H9 (cell line): ENCODE measurements around the gene CST9L. TPM values are rescaled to one million over a fixed set of nuclear protein-coding genes. Genes with fewer than 3 reads are reported as not detected.

Experiments used
- DNase-seq: peaks from one replicate; pipeline ENCODE4 v3.0.0-alpha.2; 2017
- H2AFZ ChIP-seq: one replicate; pipeline ENCODE4 v1.6.1; 2013; ENCODE audit warnings: mild to moderate bottlenecking, low read length, control low read depth, moderate library complexity
- H2AK5ac ChIP-seq: 2 replicates; pipeline ENCODE4 v1.6.1; 2013; ENCODE audit warnings: low read length, control low read depth, mixed read lengths; ENCODE audit not compliant: insufficient read length
- H2BK120ac ChIP-seq: one replicate; pipeline ENCODE4 v1.6.1; 2013; ENCODE audit warnings: low read depth, mild to moderate bottlenecking, low read length, control low read depth, inconsistent platforms; ENCODE audit not compliant: poor library complexity, severe bottlenecking
- H2BK12ac ChIP-seq: 2 replicates; pipeline ENCODE4 v1.6.1; 2013; ENCODE audit warnings: low read length, control low read depth, mixed read lengths, low read depth; ENCODE audit not compliant: insufficient read length
- H2BK15ac ChIP-seq: 2 replicates; pipeline ENCODE4 v1.6.1; 2013; ENCODE audit warnings: low read depth, low read length, control low read depth
- H2BK20ac ChIP-seq: one replicate; pipeline ENCODE4 v1.6.1; 2013; ENCODE audit warnings: low read depth, mild to moderate bottlenecking, low read length, control low read depth, inconsistent platforms; ENCODE audit not compliant: poor library complexity, severe bottlenecking
- H2BK5ac ChIP-seq: 2 replicates; pipeline ENCODE4 v1.6.1; 2013; ENCODE audit warnings: low read length, control low read depth, mixed read lengths; ENCODE audit not compliant: insufficient read length
- H3K14ac ChIP-seq: 2 replicates; pipeline ENCODE4 v1.6.1; 2013; ENCODE audit warnings: low read length, control low read depth; ENCODE audit not compliant: insufficient read depth
- H3K18ac ChIP-seq: 2 replicates; pipeline ENCODE4 v1.6.1; 2013; ENCODE audit warnings: low read depth, mild to moderate bottlenecking, mixed read lengths, low read length, control low read depth; ENCODE audit not compliant: insufficient read length
- H3K23ac ChIP-seq: 2 replicates; pipeline ENCODE4 v1.6.1; 2013; ENCODE audit warnings: low read length, control low read depth, mixed read lengths, low read depth; ENCODE audit not compliant: insufficient read length
- H3K23me2 ChIP-seq: 2 replicates; pipeline ENCODE4 v1.6.1; 2013; ENCODE audit warnings: low read depth, mild to moderate bottlenecking, mixed read lengths, low read length, control low read depth; ENCODE audit not compliant: insufficient read length, poor library complexity, severe bottlenecking
- H3K27ac ChIP-seq: 2 replicates; pipeline ENCODE4 v1.5.1; 2013; ENCODE audit warnings: low read length, control low read depth, mixed read lengths, low read depth; ENCODE audit not compliant: insufficient read length
- H3K27me3 ChIP-seq: 2 replicates; pipeline ENCODE4 v1.6.1; 2013; ENCODE audit warnings: low read length, control low read depth, inconsistent platforms; ENCODE audit not compliant: insufficient read depth
- H3K4ac ChIP-seq: 2 replicates; pipeline ENCODE4 v1.6.1; 2013; ENCODE audit warnings: low read depth, mild to moderate bottlenecking, control low read depth, inconsistent platforms, low read length, moderate library complexity
- H3K4me1 ChIP-seq: 2 replicates; pipeline ENCODE4 v1.6.1; 2013; ENCODE audit warnings: low read length, control low read depth, inconsistent platforms; ENCODE audit not compliant: insufficient read depth
- H3K4me2 ChIP-seq: 2 replicates; pipeline ENCODE4 v1.6.1; 2013; ENCODE audit warnings: low read length, control low read depth, mixed read lengths; ENCODE audit not compliant: insufficient read length, insufficient read depth
- H3K56ac ChIP-seq: 2 replicates; pipeline ENCODE4 v1.6.1; 2013; ENCODE audit warnings: low read depth, mild to moderate bottlenecking, mixed read lengths, low read length, control low read depth; ENCODE audit not compliant: insufficient read length
- H3K79me1 ChIP-seq: 2 replicates; pipeline ENCODE4 v1.6.1; 2013; ENCODE audit warnings: low read depth, mild to moderate bottlenecking, moderate library complexity, low read length, control low read depth, inconsistent platforms; ENCODE audit not compliant: insufficient read depth, poor library complexity, severe bottlenecking
- H3K79me2 ChIP-seq: 2 replicates; pipeline ENCODE4 v1.6.1; 2013; ENCODE audit warnings: low read length, control low read depth, inconsistent platforms; ENCODE audit not compliant: insufficient read depth
- H3K9ac ChIP-seq: 2 replicates; pipeline ENCODE4 v1.6.1; 2013; ENCODE audit warnings: low read length, control low read depth, mixed read lengths; ENCODE audit not compliant: insufficient read length; ENCODE audit errors: extremely low read depth
- H3K9me3 ChIP-seq: one replicate; pipeline ENCODE4 v1.6.1; 2013; ENCODE audit warnings: low read depth, low read length, inconsistent platforms; ENCODE audit not compliant: control insufficient read depth
- H3T11ph ChIP-seq: one replicate; pipeline ENCODE4 v1.6.1; 2013; ENCODE audit warnings: mild to moderate bottlenecking, low read length, control low read depth, inconsistent platforms
- H4K20me1 ChIP-seq: one replicate; pipeline ENCODE4 v1.6.1; 2013; ENCODE audit not compliant: control insufficient read depth, insufficient read length, insufficient read depth
- H4K5ac ChIP-seq: 2 replicates; pipeline ENCODE4 v1.6.1; 2013; ENCODE audit warnings: low read depth, mild to moderate bottlenecking, mixed read lengths, low read length, control low read depth; ENCODE audit not compliant: insufficient read length
- H4K8ac ChIP-seq: replicated peaks from 2 replicates; pipeline ENCODE4 v1.6.1; 2013; ENCODE audit warnings: low read length, control low read depth, mixed read lengths, low read depth; ENCODE audit not compliant: insufficient read length
- H4K91ac ChIP-seq: 2 replicates; pipeline ENCODE4 v1.6.1; 2013; ENCODE audit warnings: low read depth, mild to moderate bottlenecking, moderate library complexity, mixed read lengths, low read length, control low read depth; ENCODE audit not compliant: insufficient read length
- H3K27ac Mint-ChIP-seq, 3 experiments: 2 replicates in 2 of 3; 3 replicates in 1 of 3; pipeline ENCODE4 v1.8.0; 2020 to 2021; ENCODE audit warnings: mixed read lengths in 3 of 3, mild to moderate bottlenecking in 1 of 3, moderate library complexity in 1 of 3
- H3K27me3 Mint-ChIP-seq: 2 replicates; pipeline ENCODE4 v1.8.0; 2021; ENCODE audit warnings: low read depth, mild to moderate bottlenecking, moderate library complexity, mixed read lengths
- H3K36me3 Mint-ChIP-seq, 3 experiments: 2 replicates in 2 of 3; 3 replicates in 1 of 3; pipeline ENCODE4 v1.8.0; 2020 to 2021; ENCODE audit warnings: low read depth in 3 of 3, mixed read lengths in 3 of 3; ENCODE audit not compliant: insufficient read depth in 1 of 3
- H3K4me1 Mint-ChIP-seq, 2 experiments: 2 replicates each; pipeline ENCODE4 v1.8.0; 2020; ENCODE audit warnings: mixed read lengths in 2 of 2
- H3K4me3 Mint-ChIP-seq, 2 experiments: 2 replicates in 1 of 2; 3 replicates in 1 of 2; pipeline ENCODE4 v1.8.0; 2020 to 2021; ENCODE audit warnings: mild to moderate bottlenecking in 2 of 2, mixed read lengths in 2 of 2, moderate library complexity in 1 of 2
- H3K9me3 Mint-ChIP-seq, 2 experiments: 2 replicates in 1 of 2; 3 replicates in 1 of 2; pipeline ENCODE4 v1.8.0; 2020; ENCODE audit warnings: mild to moderate bottlenecking in 2 of 2, mixed read lengths in 2 of 2, moderate library complexity in 1 of 2
- WGBS: extraction: QIAGEN DNeasy Blood & Tissue Kit; methylation state at CpG from one replicate; pipeline ENCODE4 v1.1.7; 2013; ENCODE audit warnings: missing lambda C conversion rate, low lambda C conversion rate, mixed read lengths; ENCODE audit not compliant: insufficient read length; ENCODE audit errors: extremely low coverage; 5-methylcytosine and 5-hydroxymethylcytosine counted together
- total RNA-seq: library from RNA; stranded (reverse); gene quantifications from 2 replicates; pipeline ENCODE4 v1.2.1, GENCODE V29; 2021
- TF ChIP-seq, protein P1 (sequence below): fragments of 200-600 bp; sonication (generic); conservative IDR thresholded peaks from 3 replicates; pipeline ENCODE4 v1.8.0; 2021; ENCODE audit warnings: antibody characterized with exemption, mild to moderate bottlenecking

Gene CST9L
- total RNA-seq, 1 experiment from 2014 or later, result not detected

DNA sequence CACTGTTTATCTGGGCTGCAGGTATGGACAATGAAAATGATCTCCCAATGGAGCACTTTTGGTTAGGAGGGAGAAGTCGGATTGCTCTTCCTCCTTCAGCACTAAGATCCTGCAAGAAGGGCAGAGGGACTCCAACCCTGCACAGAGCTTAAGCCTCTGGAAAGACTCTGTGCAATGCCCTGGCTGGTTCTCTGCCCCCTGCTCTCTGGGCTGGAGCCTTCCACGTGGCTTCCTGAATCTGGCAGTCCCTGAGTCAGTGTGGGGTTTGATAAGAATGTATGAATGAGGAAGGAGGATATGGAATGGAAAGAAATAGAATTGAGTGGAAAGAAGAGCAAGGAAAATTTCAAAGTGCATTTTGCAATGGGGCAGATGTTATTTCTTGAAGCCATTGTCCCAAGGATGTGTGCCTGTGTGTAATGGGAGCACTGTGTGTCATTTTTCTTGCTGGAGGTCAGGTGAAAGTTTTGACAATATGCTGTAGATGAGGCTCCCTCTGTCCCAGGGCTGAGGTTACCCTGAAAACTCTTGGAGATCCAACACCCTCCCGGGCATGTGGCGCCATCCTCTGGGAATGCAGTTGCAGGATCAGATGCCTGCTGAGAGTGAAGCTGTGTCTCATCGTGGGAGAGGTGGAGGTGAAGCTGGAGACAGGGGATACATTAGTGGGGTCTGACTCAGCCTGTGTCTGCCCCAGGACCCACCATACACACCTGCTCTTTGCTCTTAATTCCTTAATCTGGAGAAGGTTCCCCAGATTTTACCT is 16.3 kb upstream of the CST9L start:
- H3K27me3 ChIP-seq, result no peaks in the 10 kb centered on the region; the same call in 1 of the 2 replicates
- no peak overlapping the region for H2BK12ac ChIP-seq
- Mint-ChIP-seq H3K36me3 (peaks cover 0 to 18% (median 2%) of the 10 kb centered on the region in 3 experiments; a peak in 4 of 7 replicates), H3K9me3 (peaks cover 2 to 4% of the 10 kb centered on the region in 2 experiments), H3K4me1 (peaks cover 22 to 26% of the 10 kb centered on the region in 2 experiments), H3K4me3 (peak overlapping the region in 1 of 2 experiments; percentile 12; a peak in 1 of 5 replicates), H3K27me3 (peaks cover 15% of the 10 kb centered on the region; the same call in 1 of the 2 replicates), H3K27ac (no peak overlapping the region)
- no peak overlapping the region for H3K23ac ChIP-seq
- TF ChIP-seq, protein P1, sequence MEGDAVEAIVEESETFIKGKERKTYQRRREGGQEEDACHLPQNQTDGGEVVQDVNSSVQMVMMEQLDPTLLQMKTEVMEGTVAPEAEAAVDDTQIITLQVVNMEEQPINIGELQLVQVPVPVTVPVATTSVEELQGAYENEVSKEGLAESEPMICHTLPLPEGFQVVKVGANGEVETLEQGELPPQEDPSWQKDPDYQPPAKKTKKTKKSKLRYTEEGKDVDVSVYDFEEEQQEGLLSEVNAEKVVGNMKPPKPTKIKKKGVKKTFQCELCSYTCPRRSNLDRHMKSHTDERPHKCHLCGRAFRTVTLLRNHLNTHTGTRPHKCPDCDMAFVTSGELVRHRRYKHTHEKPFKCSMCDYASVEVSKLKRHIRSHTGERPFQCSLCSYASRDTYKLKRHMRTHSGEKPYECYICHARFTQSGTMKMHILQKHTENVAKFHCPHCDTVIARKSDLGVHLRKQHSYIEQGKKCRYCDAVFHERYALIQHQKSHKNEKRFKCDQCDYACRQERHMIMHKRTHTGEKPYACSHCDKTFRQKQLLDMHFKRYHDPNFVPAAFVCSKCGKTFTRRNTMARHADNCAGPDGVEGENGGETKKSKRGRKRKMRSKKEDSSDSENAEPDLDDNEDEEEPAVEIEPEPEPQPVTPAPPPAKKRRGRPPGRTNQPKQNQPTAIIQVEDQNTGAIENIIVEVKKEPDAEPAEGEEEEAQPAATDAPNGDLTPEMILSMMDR, result peak; percentile 42; the same call in 2 of the 3 replicates
- H3K9ac ChIP-seq, result no peak overlapping the region
- H2BK120ac ChIP-seq, result no peak overlapping the region
- no peaks in the 10 kb centered on the region for H3K9me3 ChIP-seq
- no peak overlapping the region for H3K4me2 ChIP-seq
- H4K8ac ChIP-seq, result no peak overlapping the region
- no peaks in the 10 kb centered on the region for H4K20me1 ChIP-seq
- no peak overlapping the region for H2AK5ac ChIP-seq
- H3K27ac ChIP-seq, result no peak overlapping the region
- H3K79me1 ChIP-seq, result no peaks in the 10 kb centered on the region
- WGBS, result no CpG with 5 or more reads among the region's 5 CpGs
- no peak overlapping the region for H3K56ac ChIP-seq
- no peak overlapping the region for H3K14ac ChIP-seq
- H3K18ac ChIP-seq, result no peak overlapping the region
- no peaks in the 10 kb centered on the region for H3K23me2 ChIP-seq
- H3T11ph ChIP-seq, result no peak overlapping the region
- no peaks in the 10 kb centered on the region; the same call in 1 of the 2 replicates for H3K79me2 ChIP-seq
- H2BK20ac ChIP-seq, result no peak overlapping the region
- no peak overlapping the region for H2AFZ ChIP-seq
- no peak overlapping the region for H4K5ac ChIP-seq
- DNase-seq, result peak; percentile 38
- H2BK15ac ChIP-seq, result no peak overlapping the region
- H2BK5ac ChIP-seq, result no peak overlapping the region
- no peak overlapping the region for H4K91ac ChIP-seq
- no peaks in the 10 kb centered on the region for H3K4me1 ChIP-seq
- H3K4ac ChIP-seq, result no peak overlapping the region
